WTC11 (cell line): ENCODE data around the gene BMP2K. TPM values are rescaled to one million over a fixed set of nuclear protein-coding genes. Genes with fewer than 3 reads are reported as not detected.

Experiments
- ATAC-seq: fragments of 200-7000 bp; cut with Tn5 transposase; 2 replicates; pipeline ENCODE4 v1.10.0; 2021; ENCODE audit warnings: mild to moderate bottlenecking, moderate library complexity
- CTCF ChIA-PET: fragments of 300-600 bp; sonication (Branson Sonifier 250); formaldehyde crosslinking; loops from one replicate; lab custom pipeline; 2021; ENCODE audit warnings: antibody characterized with exemption; lab: Charles Lee
- POLR2A ChIA-PET: fragments of 350-600 bp; sonication (Branson Sonifier 250); formaldehyde crosslinking; loops from one replicate; lab custom pipeline; 2021; ENCODE audit warnings: antibody characterized with exemption; lab: Charles Lee
- DNase-seq: peaks from one replicate; pipeline ENCODE4 v3.0.0; 2021; ENCODE audit warnings: low spot score
- H3K27ac Mint-ChIP-seq: 2 replicates; pipeline ENCODE4 v1.8.0; 2021; ENCODE audit warnings: mixed read lengths
- H3K27me3 Mint-ChIP-seq: 2 replicates; pipeline ENCODE4 v1.8.0; 2021; ENCODE audit warnings: low read depth, mild to moderate bottlenecking, moderate library complexity, mixed read lengths
- H3K36me3 Mint-ChIP-seq: 2 replicates; pipeline ENCODE4 v1.8.0; 2021; ENCODE audit warnings: mixed read lengths
- H3K4me1 Mint-ChIP-seq: 2 replicates; pipeline ENCODE4 v1.8.0; 2022; ENCODE audit warnings: mixed read lengths
- H3K4me3 Mint-ChIP-seq: 2 replicates; pipeline ENCODE4 v1.8.0; 2021; ENCODE audit warnings: mild to moderate bottlenecking, moderate library complexity, mixed read lengths
- H3K9me3 Mint-ChIP-seq: 2 replicates; pipeline ENCODE4 v1.8.0; 2021; ENCODE audit warnings: mixed read lengths
- ELF4 ChIP-seq: sonication (generic); formaldehyde crosslinking; IDR thresholded peaks from 2 replicates; pipeline ENCODE4 v1.8.1; 2022; ENCODE audit warnings: low read depth, mild to moderate bottlenecking, moderate library complexity, missing genetic modification reagents
- FOXK1 ChIP-seq: sonication (generic); formaldehyde crosslinking; IDR thresholded peaks from 2 replicates; pipeline ENCODE4 v1.8.0; 2022; ENCODE audit warnings: mild to moderate bottlenecking, moderate library complexity, missing genetic modification reagents
- KAT7 ChIP-seq: sonication (generic); formaldehyde crosslinking; IDR thresholded peaks from 2 replicates; pipeline ENCODE4 v1.8.1; 2023; ENCODE audit warnings: missing genetic modification reagents, mild to moderate bottlenecking, borderline replicate concordance
- SMAD3 ChIP-seq: sonication (generic); formaldehyde crosslinking; IDR thresholded peaks from 2 replicates; pipeline ENCODE4 v1.8.0; 2022; ENCODE audit warnings: missing genetic modification reagents, mild to moderate bottlenecking, borderline replicate concordance
- SMAD4 ChIP-seq: sonication (generic); formaldehyde crosslinking; IDR thresholded peaks from 2 replicates; pipeline ENCODE4 v1.8.0; 2022; ENCODE audit warnings: mild to moderate bottlenecking, missing genetic modification reagents
- SOX15 ChIP-seq: fragments of 250-450 bp; sonication (Bioruptor Pico); IDR thresholded peaks from 2 replicates; pipeline ENCODE4 v1.9.0; 2021; ENCODE audit warnings: mild to moderate bottlenecking
- total RNA-seq: library from RNA; stranded (reverse); gene quantifications from 3 replicates; pipeline ENCODE4 v1.2.3, GENCODE V29; 2021
- TF ChIP-seq, protein P1 (sequence below): sonication (generic); formaldehyde crosslinking; IDR thresholded peaks from 2 replicates; pipeline ENCODE4 v1.8.0; 2022; ENCODE audit warnings: mild to moderate bottlenecking, missing genetic modification reagents
- TF ChIP-seq, protein P2 (sequence below): sonication (generic); formaldehyde crosslinking; IDR thresholded peaks from 2 replicates; pipeline ENCODE4 v1.8.0; 2023; ENCODE audit warnings: mild to moderate bottlenecking, missing genetic modification reagents
- TF ChIP-seq, protein P3 (sequence below): fragments of 250-450 bp; sonication (Bioruptor Pico); IDR thresholded peaks from 2 replicates; pipeline ENCODE4 v2.1.2; 2022; ENCODE audit warnings: mild to moderate bottlenecking, moderate library complexity
- TF ChIP-seq, protein P4 (sequence below): sonication (generic); formaldehyde crosslinking; IDR thresholded peaks from 2 replicates; pipeline ENCODE4 v1.8.1; 2023; ENCODE audit warnings: mild to moderate bottlenecking, missing genetic modification reagents
- TF ChIP-seq, protein P5 (sequence below): sonication (generic); formaldehyde crosslinking; IDR thresholded peaks from 2 replicates; pipeline ENCODE4 v1.8.0; 2022; ENCODE audit warnings: mild to moderate bottlenecking, missing genetic modification reagents
- TF ChIP-seq, protein P6 (sequence below): sonication (generic); formaldehyde crosslinking; IDR thresholded peaks from 2 replicates; pipeline ENCODE4 v1.8.1; 2023; ENCODE audit warnings: mild to moderate bottlenecking, missing genetic modification reagents, borderline replicate concordance
- TF ChIP-seq, protein P7 (sequence below): fragments of 250-450 bp; sonication (Bioruptor Pico); IDR thresholded peaks from 2 replicates; pipeline ENCODE4 v1.8.0; 2021; ENCODE audit warnings: mild to moderate bottlenecking

BMP2K gene
- total RNA-seq, 1 experiment from 2014 or later: 19.9 TPM

DNA sequence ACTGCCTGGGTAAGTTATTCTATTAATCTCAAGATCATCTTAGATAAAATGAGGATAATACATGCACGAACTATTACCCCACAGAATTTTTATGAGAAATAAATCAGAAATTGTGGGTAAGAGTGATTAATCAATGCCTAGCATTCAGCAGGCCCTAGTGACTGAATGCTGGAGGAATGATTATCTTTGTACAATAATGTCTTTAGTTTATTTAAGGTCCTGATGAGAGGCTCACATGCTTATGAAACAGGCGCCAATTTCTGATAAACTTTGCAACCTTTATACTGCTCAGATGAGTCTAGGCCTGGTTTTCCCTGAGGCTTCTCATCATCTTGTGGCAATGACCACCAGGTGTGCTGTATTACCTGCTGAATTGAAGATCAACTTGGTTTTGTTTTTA is 27.8 kb upstream of the BMP2K start (continued):
- TF ChIP-seq, protein P1, sequence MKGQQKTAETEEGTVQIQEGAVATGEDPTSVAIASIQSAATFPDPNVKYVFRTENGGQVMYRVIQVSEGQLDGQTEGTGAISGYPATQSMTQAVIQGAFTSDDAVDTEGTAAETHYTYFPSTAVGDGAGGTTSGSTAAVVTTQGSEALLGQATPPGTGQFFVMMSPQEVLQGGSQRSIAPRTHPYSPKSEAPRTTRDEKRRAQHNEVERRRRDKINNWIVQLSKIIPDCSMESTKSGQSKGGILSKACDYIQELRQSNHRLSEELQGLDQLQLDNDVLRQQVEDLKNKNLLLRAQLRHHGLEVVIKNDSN (CRISPR knock-in tag): no peak
- TF ChIP-seq, protein P2, sequence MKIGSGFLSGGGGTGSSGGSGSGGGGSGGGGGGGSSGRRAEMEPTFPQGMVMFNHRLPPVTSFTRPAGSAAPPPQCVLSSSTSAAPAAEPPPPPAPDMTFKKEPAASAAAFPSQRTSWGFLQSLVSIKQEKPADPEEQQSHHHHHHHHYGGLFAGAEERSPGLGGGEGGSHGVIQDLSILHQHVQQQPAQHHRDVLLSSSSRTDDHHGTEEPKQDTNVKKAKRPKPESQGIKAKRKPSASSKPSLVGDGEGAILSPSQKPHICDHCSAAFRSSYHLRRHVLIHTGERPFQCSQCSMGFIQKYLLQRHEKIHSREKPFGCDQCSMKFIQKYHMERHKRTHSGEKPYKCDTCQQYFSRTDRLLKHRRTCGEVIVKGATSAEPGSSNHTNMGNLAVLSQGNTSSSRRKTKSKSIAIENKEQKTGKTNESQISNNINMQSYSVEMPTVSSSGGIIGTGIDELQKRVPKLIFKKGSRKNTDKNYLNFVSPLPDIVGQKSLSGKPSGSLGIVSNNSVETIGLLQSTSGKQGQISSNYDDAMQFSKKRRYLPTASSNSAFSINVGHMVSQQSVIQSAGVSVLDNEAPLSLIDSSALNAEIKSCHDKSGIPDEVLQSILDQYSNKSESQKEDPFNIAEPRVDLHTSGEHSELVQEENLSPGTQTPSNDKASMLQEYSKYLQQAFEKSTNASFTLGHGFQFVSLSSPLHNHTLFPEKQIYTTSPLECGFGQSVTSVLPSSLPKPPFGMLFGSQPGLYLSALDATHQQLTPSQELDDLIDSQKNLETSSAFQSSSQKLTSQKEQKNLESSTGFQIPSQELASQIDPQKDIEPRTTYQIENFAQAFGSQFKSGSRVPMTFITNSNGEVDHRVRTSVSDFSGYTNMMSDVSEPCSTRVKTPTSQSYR (CRISPR knock-in tag): no peak

DNA sequence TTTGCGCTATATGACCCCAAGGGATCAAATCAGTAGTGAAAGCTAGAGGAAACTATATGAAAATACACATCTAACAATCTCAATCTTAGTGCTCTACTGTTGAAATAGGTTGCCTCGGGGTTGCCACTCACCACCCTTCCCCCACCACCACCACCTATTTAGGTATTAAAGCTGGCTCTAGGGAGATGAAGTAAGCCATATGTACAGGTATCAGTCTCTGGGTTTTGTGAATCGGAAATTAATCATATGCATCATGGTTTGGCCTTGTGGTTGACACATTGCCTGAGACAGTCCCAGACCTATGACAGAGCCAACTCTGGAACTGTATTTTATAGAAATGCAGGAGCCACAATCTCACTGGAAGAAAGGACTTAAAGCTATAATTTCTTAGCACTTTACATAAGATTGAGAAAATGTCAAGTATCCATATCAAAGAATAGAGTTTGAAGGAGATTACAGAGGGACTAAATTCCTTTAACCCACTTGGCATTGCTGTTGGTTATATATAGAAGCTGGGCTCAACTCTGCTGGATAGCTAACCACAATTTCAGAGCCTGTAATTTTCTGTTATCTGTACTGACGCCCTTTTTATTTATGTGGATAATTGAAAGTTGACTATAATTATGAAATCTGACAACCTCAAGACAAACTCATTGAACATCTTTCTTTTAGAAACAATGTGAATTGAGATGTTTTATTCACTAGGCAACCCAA is 26.7 kb upstream of the BMP2K start:
- H3K27ac Mint-ChIP-seq: no peak overlapping the region
- DNase-seq: no peak
- ChIA-PET CTCF (no interaction called here), POLR2A (no interaction called here)
- no peak overlapping the region for H3K4me3 Mint-ChIP-seq
- no peaks in the 10 kb centered on the region for H3K4me1 Mint-ChIP-seq
- no peaks in the 10 kb centered on the region for H3K27me3 Mint-ChIP-seq
- H3K36me3 Mint-ChIP-seq: no peaks in the 10 kb centered on the region
- no peak for ATAC-seq
- TF ChIP-seq ELF4 (CRISPR knock-in tag) (no peak), SOX15 (CRISPR knock-in tag) (no peak), SMAD4 (CRISPR knock-in tag) (no peak), FOXK1 (no peak), SMAD3 (CRISPR knock-in tag) (no peak), KAT7 (no peak)
- TF ChIP-seq, protein P3, sequence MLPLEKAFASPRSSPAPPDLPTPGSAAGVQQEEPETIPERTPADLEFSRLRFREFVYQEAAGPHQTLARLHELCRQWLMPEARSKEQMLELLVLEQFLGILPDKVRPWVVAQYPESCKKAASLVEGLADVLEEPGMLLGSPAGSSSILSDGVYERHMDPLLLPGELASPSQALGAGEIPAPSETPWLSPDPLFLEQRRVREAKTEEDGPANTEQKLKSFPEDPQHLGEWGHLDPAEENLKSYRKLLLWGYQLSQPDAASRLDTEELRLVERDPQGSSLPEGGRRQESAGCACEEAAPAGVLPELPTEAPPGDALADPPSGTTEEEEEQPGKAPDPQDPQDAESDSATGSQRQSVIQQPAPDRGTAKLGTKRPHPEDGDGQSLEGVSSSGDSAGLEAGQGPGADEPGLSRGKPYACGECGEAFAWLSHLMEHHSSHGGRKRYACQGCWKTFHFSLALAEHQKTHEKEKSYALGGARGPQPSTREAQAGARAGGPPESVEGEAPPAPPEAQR (CRISPR knock-in tag): no peak
- TF ChIP-seq, protein P4, sequence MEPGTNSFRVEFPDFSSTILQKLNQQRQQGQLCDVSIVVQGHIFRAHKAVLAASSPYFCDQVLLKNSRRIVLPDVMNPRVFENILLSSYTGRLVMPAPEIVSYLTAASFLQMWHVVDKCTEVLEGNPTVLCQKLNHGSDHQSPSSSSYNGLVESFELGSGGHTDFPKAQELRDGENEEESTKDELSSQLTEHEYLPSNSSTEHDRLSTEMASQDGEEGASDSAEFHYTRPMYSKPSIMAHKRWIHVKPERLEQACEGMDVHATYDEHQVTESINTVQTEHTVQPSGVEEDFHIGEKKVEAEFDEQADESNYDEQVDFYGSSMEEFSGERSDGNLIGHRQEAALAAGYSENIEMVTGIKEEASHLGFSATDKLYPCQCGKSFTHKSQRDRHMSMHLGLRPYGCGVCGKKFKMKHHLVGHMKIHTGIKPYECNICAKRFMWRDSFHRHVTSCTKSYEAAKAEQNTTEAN: no peak
- TF ChIP-seq, protein P5, sequence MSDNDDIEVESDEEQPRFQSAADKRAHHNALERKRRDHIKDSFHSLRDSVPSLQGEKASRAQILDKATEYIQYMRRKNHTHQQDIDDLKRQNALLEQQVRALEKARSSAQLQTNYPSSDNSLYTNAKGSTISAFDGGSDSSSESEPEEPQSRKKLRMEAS (CRISPR knock-in tag): no peak
- TF ChIP-seq, protein P6, sequence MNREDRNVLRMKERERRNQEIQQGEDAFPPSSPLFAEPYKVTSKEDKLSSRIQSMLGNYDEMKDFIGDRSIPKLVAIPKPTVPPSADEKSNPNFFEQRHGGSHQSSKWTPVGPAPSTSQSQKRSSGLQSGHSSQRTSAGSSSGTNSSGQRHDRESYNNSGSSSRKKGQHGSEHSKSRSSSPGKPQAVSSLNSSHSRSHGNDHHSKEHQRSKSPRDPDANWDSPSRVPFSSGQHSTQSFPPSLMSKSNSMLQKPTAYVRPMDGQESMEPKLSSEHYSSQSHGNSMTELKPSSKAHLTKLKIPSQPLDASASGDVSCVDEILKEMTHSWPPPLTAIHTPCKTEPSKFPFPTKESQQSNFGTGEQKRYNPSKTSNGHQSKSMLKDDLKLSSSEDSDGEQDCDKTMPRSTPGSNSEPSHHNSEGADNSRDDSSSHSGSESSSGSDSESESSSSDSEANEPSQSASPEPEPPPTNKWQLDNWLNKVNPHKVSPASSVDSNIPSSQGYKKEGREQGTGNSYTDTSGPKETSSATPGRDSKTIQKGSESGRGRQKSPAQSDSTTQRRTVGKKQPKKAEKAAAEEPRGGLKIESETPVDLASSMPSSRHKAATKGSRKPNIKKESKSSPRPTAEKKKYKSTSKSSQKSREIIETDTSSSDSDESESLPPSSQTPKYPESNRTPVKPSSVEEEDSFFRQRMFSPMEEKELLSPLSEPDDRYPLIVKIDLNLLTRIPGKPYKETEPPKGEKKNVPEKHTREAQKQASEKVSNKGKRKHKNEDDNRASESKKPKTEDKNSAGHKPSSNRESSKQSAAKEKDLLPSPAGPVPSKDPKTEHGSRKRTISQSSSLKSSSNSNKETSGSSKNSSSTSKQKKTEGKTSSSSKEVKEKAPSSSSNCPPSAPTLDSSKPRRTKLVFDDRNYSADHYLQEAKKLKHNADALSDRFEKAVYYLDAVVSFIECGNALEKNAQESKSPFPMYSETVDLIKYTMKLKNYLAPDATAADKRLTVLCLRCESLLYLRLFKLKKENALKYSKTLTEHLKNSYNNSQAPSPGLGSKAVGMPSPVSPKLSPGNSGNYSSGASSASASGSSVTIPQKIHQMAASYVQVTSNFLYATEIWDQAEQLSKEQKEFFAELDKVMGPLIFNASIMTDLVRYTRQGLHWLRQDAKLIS (CRISPR knock-in tag): no peak
- TF ChIP-seq, protein P7, sequence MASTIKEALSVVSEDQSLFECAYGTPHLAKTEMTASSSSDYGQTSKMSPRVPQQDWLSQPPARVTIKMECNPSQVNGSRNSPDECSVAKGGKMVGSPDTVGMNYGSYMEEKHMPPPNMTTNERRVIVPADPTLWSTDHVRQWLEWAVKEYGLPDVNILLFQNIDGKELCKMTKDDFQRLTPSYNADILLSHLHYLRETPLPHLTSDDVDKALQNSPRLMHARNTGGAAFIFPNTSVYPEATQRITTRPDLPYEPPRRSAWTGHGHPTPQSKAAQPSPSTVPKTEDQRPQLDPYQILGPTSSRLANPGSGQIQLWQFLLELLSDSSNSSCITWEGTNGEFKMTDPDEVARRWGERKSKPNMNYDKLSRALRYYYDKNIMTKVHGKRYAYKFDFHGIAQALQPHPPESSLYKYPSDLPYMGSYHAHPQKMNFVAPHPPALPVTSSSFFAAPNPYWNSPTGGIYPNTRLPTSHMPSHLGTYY (CRISPR knock-in tag): no peak
- H3K9me3 Mint-ChIP-seq: no peaks in the 10 kb centered on the region
